Measurements from ENCODE around the gene SASH1.

The SASH1 gene

GRCh38 chr6:148415511-148416260 is 73.0 kb downstream of the SASH1 start:
- no peak overlapping the region for H3K27ac ChIP-seq (ENCODE audit: low read depth, low read length)
- H3K9ac ChIP-seq (ENCODE audit: low read length) = no peak overlapping the region

DNA sequence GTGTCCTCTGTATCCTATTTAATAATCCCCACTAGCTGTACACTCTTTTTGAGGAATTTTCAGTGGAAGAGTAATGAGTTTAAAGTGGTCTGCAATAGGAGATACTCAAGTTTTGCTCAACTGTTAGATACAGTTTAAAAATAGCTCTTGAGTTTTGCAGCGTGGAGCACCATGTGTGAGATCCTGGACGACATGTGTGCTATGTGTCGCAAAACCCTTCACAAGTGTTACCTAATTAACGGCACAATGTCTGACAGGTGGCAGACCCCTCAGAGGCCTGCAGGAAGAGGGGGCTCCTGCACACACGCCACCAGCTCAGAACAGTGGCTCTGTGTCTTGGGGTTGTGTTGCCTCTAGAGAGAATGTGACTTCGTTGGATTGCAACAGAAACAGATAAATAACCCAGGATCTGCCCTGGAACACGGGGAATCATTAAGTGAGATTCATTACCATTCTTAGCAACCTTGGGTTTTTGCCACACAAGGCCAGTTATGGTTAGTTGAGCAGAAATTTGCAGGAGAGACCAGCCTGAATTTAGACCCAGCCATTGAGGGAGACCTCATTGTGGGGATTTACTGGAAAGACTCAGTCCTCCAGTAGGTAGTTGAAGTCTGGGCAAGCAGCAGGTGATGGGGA is 73.8 kb downstream of the SASH1 start:
- Histone ChIP-seq H3K4me2 (ENCODE audit: low read depth, low read length, poor library complexity, severe bottlenecking) (no peak overlapping the region), H3K79me2 (ENCODE audit: insufficient read depth, low read length) (no peaks in the 10 kb centered on the region)
- no peak for TF ChIP-seq EZH2phosphoT487 (conservative IDR thresholded peaks at IDR 0.05; ENCODE audit: low read length)
- TF ChIP-seq, protein P1, sequence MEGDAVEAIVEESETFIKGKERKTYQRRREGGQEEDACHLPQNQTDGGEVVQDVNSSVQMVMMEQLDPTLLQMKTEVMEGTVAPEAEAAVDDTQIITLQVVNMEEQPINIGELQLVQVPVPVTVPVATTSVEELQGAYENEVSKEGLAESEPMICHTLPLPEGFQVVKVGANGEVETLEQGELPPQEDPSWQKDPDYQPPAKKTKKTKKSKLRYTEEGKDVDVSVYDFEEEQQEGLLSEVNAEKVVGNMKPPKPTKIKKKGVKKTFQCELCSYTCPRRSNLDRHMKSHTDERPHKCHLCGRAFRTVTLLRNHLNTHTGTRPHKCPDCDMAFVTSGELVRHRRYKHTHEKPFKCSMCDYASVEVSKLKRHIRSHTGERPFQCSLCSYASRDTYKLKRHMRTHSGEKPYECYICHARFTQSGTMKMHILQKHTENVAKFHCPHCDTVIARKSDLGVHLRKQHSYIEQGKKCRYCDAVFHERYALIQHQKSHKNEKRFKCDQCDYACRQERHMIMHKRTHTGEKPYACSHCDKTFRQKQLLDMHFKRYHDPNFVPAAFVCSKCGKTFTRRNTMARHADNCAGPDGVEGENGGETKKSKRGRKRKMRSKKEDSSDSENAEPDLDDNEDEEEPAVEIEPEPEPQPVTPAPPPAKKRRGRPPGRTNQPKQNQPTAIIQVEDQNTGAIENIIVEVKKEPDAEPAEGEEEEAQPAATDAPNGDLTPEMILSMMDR (IDR thresholded peaks at IDR 0.05; ENCODE audit: insufficient read depth, low read length, poor library complexity, severe bottlenecking) = no peak

More at GRCh38 chr6:148415511-148416260, 73.0 kb downstream of the SASH1 start:
- Histone ChIP-seq H3K9me2 (replicated peaks; ENCODE audit: insufficient read depth, low read length) (no peaks in the 10 kb centered on the region), H3K9me3 (ENCODE audit: insufficient read depth, low read length) (no peaks in the 10 kb centered on the region), H4K20me1 (ENCODE audit: low read depth, low read length) (no peaks in the 10 kb centered on the region), H3K36me3 (ENCODE audit: low read length) (no peaks in the 10 kb centered on the region), H3K4me2 (ENCODE audit: low read depth, low read length, poor library complexity, severe bottlenecking) (no peak overlapping the region), H3F3A (ENCODE audit: insufficient read depth) (no peaks in the 10 kb centered on the region), H3K79me2 (ENCODE audit: insufficient read depth, low read length) (no peaks in the 10 kb centered on the region), H3K27me3 (ENCODE audit: low read length) (no peaks in the 10 kb centered on the region), H3K4me3 (ENCODE audit: insufficient read depth, low read length, poor library complexity, severe bottlenecking) (no peak overlapping the region), H2AFZ (ENCODE audit: low read depth, low read length, severe bottlenecking) (no peak overlapping the region)
- TF ChIP-seq, protein P1 (IDR thresholded peaks at IDR 0.05; ENCODE audit: insufficient read depth, low read length, poor library complexity, severe bottlenecking) = no peak
- TF ChIP-seq EZH2phosphoT487 (conservative IDR thresholded peaks at IDR 0.05; ENCODE audit: low read length) = no peak

GRCh38 chr6:148417045-148417444 is 74.4 kb downstream of the SASH1 start:
- TF ChIP-seq, protein P1 (IDR thresholded peaks at IDR 0.05; ENCODE audit: insufficient read depth, low read length, poor library complexity, severe bottlenecking) = no peak
- TF ChIP-seq EZH2phosphoT487 (conservative IDR thresholded peaks at IDR 0.05; ENCODE audit: low read length) = no peak
- Histone ChIP-seq H3K27ac (ENCODE audit: low read depth, low read length) (no peak overlapping the region), H3K9me3 (ENCODE audit: insufficient read depth, low read length) (no peaks in the 10 kb centered on the region), H3K9me2 (replicated peaks; ENCODE audit: insufficient read depth, low read length) (no peaks in the 10 kb centered on the region), H4K20me1 (ENCODE audit: low read depth, low read length) (no peaks in the 10 kb centered on the region), H3K4me2 (ENCODE audit: low read depth, low read length, poor library complexity, severe bottlenecking) (no peak overlapping the region), H3K27me3 (ENCODE audit: low read length) (no peaks in the 10 kb centered on the region), H3K79me2 (ENCODE audit: insufficient read depth, low read length) (no peaks in the 10 kb centered on the region), H2AFZ (ENCODE audit: low read depth, low read length, severe bottlenecking) (no peak overlapping the region), H3K36me3 (ENCODE audit: low read length) (no peaks in the 10 kb centered on the region), H3F3A (ENCODE audit: insufficient read depth) (no peaks in the 10 kb centered on the region), H3K9ac (ENCODE audit: low read length) (no peak overlapping the region), H3K4me3 (ENCODE audit: insufficient read depth, low read length, poor library complexity, severe bottlenecking) (no peak overlapping the region)

More for the DNA sequence above, 73.8 kb downstream of the SASH1 start:
- Histone ChIP-seq H3K36me3 (ENCODE audit: low read length) (no peaks in the 10 kb centered on the region), H3K4me3 (ENCODE audit: insufficient read depth, low read length, poor library complexity, severe bottlenecking) (no peak overlapping the region), H3K9me2 (replicated peaks; ENCODE audit: insufficient read depth, low read length) (no peaks in the 10 kb centered on the region), H3K27me3 (ENCODE audit: low read length) (no peaks in the 10 kb centered on the region), H2AFZ (ENCODE audit: low read depth, low read length, severe bottlenecking) (no peak overlapping the region), H3K27ac (ENCODE audit: low read depth, low read length) (no peak overlapping the region), H3K9me3 (ENCODE audit: insufficient read depth, low read length) (no peaks in the 10 kb centered on the region), H3F3A (ENCODE audit: insufficient read depth) (no peaks in the 10 kb centered on the region), H4K20me1 (ENCODE audit: low read depth, low read length) (no peaks in the 10 kb centered on the region), H3K9ac (ENCODE audit: low read length) (no peak overlapping the region)

All from SU-DHL-6 (cell line).